ENCODE measurements around the gene SLC5A10.
"Not testable (repeated sequence)": the region's sequence is repeated elsewhere in the genome, so short reads cannot be mapped to it uniquely, and the experiment has no call there.

SLC5A10 gene

DNA sequence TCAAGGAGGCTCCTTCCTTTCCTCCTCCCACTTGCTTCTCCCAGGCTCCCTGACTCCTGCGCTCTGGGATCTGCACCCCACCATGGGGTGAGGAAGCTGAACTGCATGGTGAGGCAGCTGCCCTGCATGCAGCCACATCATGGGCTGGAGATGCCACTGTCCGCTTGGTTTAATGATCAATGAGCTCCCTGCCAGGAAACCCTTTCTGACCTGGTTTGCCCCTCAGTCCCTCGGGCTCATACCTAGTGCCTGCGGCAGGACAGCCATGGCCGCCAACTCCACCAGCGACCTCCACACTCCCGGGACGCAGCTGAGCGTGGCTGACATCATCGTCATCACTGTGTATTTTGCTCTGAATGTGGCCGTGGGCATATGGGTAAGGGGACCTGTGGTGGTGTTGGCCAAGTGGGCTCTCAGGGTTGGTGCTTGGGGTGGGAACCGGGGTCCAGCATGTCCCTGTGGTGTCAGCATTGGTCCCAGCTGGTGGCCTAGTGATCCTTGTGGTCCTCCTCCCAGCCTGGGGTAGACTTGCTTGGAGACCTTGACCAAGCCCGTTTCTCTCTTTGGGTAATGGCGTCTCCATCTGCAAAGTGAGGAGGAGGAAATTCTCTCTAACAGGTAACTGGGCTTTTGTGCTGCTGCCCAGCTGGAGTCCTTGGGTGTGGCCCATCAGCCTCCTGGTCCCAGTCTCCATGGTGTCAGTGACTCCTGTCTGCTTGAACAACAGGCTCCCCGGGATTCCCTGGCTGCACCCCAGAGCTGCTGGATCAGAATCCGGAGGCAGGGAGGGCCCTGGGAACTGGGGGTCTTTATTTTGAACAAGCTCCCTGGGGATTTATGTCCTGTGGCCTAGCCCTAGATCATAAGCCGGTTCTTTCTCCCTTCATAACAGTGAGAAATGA lies at the start of gene SLC5A10:
Gene SLC5A10, plus strand, starts transcription at position 225 of the 902 bp plus-strand sequence. Its CDS starts 41 bp downstream, at position 266.
- no peak for DNase-seq

GRCh38 chr17:18904482-18904881 lies 47.5 kb upstream of the SLC5A10 start:
- DNase-seq = no peak

GRCh38 chr17:18905226-18905625 lies 46.7 kb upstream of the SLC5A10 start:
- no peak for DNase-seq

GRCh38 chr17:18910326-18910725 lies 41.6 kb upstream of the SLC5A10 start:
- DNase-seq = no peak

- no peak for DNase-seq
Measured at GRCh38 chr17:18910881-18911280, 41.1 kb upstream of the SLC5A10 start.

GRCh38 chr17:18916816-18917500 lies 35.0 kb upstream of the SLC5A10 start:
- no peak for DNase-seq

DNA sequence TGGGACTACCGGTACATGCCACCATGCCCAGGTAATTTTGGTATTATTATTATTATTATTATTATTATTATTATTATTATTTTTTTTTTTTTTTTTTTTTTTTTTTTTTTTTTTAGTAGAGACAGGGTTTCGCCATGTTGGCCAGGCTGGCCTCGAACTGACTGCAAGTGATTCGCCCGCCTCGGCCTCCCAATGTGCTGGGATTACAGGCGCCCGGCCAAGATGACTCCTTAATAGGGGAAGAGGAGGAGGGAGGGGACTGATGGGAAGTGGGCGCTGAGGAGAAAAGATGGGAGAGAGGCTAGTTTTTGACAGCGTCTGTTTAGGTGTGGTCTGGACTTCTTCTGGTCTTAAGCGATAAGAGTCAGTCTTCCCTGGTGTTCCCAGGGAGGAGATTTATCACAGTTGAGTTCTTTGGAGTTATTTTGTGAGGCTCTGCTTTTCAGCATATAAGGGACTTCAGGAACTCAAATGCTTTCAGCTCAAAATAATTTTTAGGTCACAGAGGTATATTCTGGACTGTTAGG lies 34.4 kb upstream of the SLC5A10 start:
- DNase-seq = no peak

DNA sequence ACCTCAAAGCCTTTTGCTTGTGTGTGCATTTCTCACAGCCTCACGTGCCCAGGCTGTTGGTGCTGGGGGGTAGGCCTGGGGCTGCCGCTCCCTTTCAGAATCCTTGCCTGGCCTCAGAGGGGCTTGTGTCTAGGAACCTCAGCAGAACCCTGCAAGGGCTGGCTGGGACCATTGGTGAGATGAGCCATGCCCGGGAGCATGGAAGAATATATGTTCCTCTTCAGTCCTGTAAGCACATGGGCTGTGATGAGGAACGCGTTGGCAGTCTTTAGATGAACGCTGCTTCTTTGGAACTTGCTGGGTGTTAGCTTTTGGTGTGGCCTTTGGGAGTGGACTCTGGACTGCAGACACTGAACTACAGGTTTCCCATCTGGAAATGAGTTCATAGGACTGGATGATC lies 32.0 kb upstream of the SLC5A10 start:
- no peak for DNase-seq

GRCh38 chr17:18920911-18921441 lies 31.0 kb upstream of the SLC5A10 start:
- no peak for DNase-seq

- no peak for DNase-seq
Measured at GRCh38 chr17:18921485-18921884, 30.5 kb upstream of the SLC5A10 start.

GRCh38 chr17:18921912-18922451 lies 30.0 kb upstream of the SLC5A10 start:
- DNase-seq = no peak

- DNase-seq = not testable (repeated sequence)
Measured at GRCh38 chr17:18922596-18922995, 29.4 kb upstream of the SLC5A10 start.

- DNase-seq = no peak
Measured at GRCh38 chr17:18925187-18925586, 26.8 kb upstream of the SLC5A10 start.

DNA sequence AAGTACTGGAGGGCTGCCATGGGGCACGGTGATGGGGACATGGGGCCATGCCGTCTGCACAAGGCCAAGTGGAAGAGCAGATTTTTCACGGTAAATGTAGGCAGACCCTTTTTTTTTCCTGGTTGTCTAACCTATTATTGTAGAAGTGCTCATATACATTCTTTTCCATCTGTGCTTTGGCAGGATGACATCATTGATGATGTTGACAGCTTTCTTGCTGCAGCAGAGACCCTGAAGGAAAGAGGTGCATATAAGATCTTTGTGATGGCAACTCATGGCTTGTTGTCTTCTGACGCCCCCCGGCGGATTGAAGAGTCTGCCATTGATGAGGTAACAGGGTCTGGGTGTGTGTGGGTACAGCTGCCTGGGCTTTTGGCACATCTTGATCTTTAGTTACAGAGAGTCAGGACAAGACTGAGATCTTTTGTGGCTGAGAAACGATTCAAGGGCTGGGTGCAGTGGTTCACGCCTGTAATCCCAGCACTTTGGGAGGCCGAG lies 23.3 kb upstream of the SLC5A10 start:
- no peak for DNase-seq

DNA sequence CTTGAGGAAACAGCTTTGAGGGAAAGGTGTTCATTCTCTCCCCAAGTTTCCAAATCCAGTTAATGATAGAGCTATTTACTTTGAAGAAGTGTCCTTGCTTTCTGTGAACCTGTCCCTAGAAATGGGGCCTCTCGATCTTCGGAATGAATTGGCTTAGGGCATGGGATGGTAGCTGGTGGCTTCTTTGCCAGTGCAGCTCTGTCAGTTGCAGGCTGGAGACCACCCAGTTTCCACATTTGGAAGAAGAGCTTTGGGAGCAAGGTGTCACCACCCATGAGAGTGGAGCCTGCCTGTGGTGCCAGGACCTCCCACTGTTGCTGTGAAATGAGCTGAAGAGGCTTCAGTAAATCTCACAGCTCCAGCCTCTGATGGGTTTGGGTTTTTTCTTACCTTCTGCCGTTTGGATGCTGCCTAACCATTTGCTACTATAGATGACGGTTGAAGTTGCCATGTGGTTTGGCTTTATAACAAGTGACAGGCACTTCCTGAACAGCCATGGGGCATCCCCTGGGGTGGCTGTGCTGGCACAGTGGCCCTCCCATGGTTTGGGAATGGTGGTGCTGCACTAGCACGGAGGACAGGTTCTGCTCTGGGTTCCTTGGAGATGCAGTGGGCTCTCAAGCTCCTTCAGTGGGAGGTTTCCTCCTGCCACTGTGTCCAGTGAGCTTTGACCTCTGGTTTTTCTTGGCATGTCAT lies 19.5 kb upstream of the SLC5A10 start:
- no peak for DNase-seq

GRCh38 chr17:18933102-18934058 lies 18.6 kb upstream of the SLC5A10 start:
- no peak for DNase-seq

GRCh38 chr17:18937981-18938691 lies 13.8 kb upstream of the SLC5A10 start:
- no peak for DNase-seq

- no peak for DNase-seq
Measured at GRCh38 chr17:18938692-18939023, 13.3 kb upstream of the SLC5A10 start.

DNA sequence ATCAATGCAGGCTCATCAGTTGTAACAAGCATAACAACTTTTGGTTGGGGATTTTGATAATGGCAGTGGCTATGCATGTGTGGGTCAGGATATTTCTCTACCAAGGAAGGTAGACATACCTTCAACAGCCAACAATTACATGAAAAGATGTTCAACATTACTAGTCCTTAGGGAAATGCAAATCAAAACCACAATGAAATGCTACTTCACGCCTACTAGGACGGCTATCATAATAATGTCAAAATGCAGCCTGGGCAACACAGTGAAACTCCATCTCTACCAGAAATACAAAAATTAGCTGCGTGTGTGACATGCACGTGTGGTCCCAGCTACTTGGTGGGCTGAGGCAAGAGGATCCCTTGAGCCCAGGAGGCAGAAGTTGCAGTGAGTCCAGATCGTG lies 7.3 kb upstream of the SLC5A10 start:
- no peak for DNase-seq

DNA sequence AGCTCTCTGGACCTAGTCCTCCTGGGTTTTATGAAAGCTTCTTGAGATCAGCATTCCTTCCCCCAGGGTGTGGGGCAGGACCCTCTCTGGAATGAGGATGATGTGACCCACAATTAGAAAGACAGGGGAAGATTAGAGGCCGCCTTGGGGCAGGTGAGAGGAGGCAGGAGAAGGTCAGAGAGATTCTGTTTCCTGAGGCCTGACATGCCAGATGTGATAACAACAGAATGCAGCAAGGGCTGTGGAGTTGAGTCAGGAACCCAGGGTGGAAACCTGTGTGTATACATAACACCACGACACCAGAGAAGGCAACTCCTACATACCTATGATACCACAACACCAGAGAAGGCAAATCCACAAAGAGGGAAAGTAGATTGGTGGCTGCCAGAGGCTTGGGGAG lies 5.4 kb upstream of the SLC5A10 start:
- no peak for DNase-seq

DNA sequence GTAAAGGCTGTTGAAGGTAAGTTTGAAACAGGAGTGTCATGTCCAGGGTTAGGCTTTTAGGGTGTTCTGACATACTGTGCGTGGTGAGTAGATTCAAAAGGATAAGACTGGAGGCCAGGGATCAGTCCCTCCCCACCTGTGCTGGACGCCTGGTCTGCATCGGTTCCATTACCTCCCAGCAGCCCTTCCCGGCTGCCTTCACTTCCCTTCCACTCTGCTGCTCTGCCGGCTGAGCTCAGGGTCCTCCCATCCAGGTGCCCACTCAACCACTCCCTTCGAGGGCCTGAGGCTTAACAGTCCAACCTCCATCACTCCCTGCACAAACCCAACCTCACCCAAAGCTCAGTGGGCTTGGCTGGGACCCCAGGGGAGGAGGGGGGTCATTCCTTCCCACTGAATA lies 4.1 kb upstream of the SLC5A10 start:
- DNase-seq = no peak
